Measurements from ENCODE around the gene SERTAD1.

GRCh38 chr19:40414542-40415535 is 11.0 kb downstream of the SERTAD1 start:
- no peak for TF ChIP-seq CTCF (IDR thresholded peaks at IDR 0.05)
- TF ChIP-seq EP300 (IDR thresholded peaks at IDR 0.05; ENCODE audit: borderline replicate concordance in 1 of 2, low read depth in 1 of 2, low read length in 1 of 2) = no peak
